PC-3 (cell line): ENCODE results near the gene ZC3H7A.
"Not testable (repeated sequence)": the region's sequence is repeated elsewhere in the genome, so short reads cannot be mapped to it uniquely, and the experiment has no call there.

ENCODE experiments used
- EZH2phosphoT487 ChIP-seq: fragments of 300-600 bp; sonication (generic); IDR thresholded peaks from 2 replicates; pipeline ENCODE4 v1.6.1; 2018; ENCODE audit warnings: mild to moderate bottlenecking, antibody characterized with exemption, low read length, borderline replicate concordance
- TF ChIP-seq, protein P1 (sequence below): fragments of 300-600 bp; sonication (generic); conservative IDR thresholded peaks from 2 replicates; pipeline ENCODE4 v1.5.1; 2017; ENCODE audit warnings: antibody characterized with exemption, low read depth, mild to moderate bottlenecking, low read length

DNA sequence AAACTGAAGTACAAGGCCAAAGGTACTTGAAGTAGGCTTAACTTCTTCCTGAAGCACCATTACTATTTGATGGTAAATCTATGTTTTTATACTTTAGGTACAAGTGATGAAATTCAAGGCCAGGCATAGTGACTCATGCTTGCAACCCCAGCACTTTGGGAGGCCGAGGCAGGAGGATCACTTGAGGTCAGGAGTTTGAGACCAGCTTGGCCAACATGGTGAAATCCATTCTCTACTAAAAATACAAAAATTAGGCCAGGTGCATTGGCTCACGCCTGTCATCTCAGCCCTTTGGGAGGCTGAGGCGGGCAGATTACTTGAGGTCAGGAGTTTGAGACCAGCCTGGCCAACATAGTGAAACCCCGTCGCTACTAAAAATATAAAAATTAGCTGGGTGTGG, 26.6 kb upstream of the ZC3H7A start:
- TF ChIP-seq, protein P1, sequence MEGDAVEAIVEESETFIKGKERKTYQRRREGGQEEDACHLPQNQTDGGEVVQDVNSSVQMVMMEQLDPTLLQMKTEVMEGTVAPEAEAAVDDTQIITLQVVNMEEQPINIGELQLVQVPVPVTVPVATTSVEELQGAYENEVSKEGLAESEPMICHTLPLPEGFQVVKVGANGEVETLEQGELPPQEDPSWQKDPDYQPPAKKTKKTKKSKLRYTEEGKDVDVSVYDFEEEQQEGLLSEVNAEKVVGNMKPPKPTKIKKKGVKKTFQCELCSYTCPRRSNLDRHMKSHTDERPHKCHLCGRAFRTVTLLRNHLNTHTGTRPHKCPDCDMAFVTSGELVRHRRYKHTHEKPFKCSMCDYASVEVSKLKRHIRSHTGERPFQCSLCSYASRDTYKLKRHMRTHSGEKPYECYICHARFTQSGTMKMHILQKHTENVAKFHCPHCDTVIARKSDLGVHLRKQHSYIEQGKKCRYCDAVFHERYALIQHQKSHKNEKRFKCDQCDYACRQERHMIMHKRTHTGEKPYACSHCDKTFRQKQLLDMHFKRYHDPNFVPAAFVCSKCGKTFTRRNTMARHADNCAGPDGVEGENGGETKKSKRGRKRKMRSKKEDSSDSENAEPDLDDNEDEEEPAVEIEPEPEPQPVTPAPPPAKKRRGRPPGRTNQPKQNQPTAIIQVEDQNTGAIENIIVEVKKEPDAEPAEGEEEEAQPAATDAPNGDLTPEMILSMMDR: not testable (repeated sequence)
- not testable (repeated sequence) for TF ChIP-seq EZH2phosphoT487
